ENCODE results near the gene FTO. TPM values are rescaled to one million over a fixed set of nuclear protein-coding genes. Genes with fewer than 3 reads are reported as not detected.

FTO gene
- polyA plus RNA-seq, 1 donor from 2014 or later, result 80.1 TPM

DNA sequence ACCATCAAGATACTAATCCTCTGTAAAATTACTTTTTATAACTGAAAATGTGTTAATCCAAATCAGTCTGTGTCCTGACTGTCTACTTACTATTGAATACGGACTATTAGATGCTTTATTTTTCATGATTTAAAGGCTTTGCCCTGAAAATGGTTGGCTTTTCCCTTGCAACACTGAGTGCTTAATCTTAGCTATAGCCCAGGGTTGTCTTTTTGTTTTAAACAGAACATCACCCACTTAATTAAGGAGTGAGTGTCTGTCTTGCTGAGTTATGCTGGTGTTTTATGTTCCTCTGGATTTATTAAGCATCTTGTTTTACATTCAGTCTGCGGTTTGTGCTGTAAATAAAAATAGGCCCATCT is 11.0 kb downstream of the FTO start:
- Histone ChIP-seq H3K27ac (ENCODE audit: low read length) (peak overlapping the region; percentile 74), H3K36me3 (ENCODE audit: insufficient read depth, low read length) (no peaks in the 10 kb centered on the region), H2AFZ (ENCODE audit: low read depth, low read length) (no peak overlapping the region), H3K9ac (ENCODE audit: low read length) (peak overlapping the region; percentile 42), H3K4me3 (ENCODE audit: low read length) (peak overlapping the region; percentile 58), H3K9me3 (ENCODE audit: low read length) (no peaks in the 10 kb centered on the region), H3F3A (ENCODE audit: insufficient read depth, low read length, poor library complexity, severe bottlenecking) (peaks cover 15% of the 10 kb centered on the region), H3K4me2 (ENCODE audit: low read length) (peak overlapping the region; percentile 82), H4K20me1 (ENCODE audit: insufficient read depth) (no peaks in the 10 kb centered on the region), H3K79me2 (replicated peaks; ENCODE audit: insufficient read depth, low read length) (peaks cover 14% of the 10 kb centered on the region), H3K27me3 (ENCODE audit: insufficient read depth, low read depth, low read length) (no peaks in the 10 kb centered on the region), H3K9me2 (ENCODE audit: insufficient read depth, low read length) (no peaks in the 10 kb centered on the region)
- TF ChIP-seq POLR2AphosphoS5 (IDR thresholded peaks at IDR 0.05) (no peak), SMC3 (conservative IDR thresholded peaks at IDR 0.05; ENCODE audit: poor library complexity) (no peak), EP300 (conservative IDR thresholded peaks at IDR 0.05; ENCODE audit: poor library complexity, severe bottlenecking) (no peak), RAD21 (conservative IDR thresholded peaks at IDR 0.05) (no peak), TAF1 (IDR thresholded peaks at IDR 0.05; ENCODE audit: low read depth) (no peak), EZH2 (IDR thresholded peaks at IDR 0.05; ENCODE audit: borderline replicate concordance, insufficient read depth, low read length, poor library complexity, severe bottlenecking) (no peak), MXI1 (conservative IDR thresholded peaks at IDR 0.05; ENCODE audit: poor library complexity, severe bottlenecking) (no peak)
- TF ChIP-seq, protein P1, sequence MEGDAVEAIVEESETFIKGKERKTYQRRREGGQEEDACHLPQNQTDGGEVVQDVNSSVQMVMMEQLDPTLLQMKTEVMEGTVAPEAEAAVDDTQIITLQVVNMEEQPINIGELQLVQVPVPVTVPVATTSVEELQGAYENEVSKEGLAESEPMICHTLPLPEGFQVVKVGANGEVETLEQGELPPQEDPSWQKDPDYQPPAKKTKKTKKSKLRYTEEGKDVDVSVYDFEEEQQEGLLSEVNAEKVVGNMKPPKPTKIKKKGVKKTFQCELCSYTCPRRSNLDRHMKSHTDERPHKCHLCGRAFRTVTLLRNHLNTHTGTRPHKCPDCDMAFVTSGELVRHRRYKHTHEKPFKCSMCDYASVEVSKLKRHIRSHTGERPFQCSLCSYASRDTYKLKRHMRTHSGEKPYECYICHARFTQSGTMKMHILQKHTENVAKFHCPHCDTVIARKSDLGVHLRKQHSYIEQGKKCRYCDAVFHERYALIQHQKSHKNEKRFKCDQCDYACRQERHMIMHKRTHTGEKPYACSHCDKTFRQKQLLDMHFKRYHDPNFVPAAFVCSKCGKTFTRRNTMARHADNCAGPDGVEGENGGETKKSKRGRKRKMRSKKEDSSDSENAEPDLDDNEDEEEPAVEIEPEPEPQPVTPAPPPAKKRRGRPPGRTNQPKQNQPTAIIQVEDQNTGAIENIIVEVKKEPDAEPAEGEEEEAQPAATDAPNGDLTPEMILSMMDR (IDR thresholded peaks at IDR 0.05; ENCODE audit: poor library complexity, severe bottlenecking), result no peak
- TF ChIP-seq, protein P2, sequence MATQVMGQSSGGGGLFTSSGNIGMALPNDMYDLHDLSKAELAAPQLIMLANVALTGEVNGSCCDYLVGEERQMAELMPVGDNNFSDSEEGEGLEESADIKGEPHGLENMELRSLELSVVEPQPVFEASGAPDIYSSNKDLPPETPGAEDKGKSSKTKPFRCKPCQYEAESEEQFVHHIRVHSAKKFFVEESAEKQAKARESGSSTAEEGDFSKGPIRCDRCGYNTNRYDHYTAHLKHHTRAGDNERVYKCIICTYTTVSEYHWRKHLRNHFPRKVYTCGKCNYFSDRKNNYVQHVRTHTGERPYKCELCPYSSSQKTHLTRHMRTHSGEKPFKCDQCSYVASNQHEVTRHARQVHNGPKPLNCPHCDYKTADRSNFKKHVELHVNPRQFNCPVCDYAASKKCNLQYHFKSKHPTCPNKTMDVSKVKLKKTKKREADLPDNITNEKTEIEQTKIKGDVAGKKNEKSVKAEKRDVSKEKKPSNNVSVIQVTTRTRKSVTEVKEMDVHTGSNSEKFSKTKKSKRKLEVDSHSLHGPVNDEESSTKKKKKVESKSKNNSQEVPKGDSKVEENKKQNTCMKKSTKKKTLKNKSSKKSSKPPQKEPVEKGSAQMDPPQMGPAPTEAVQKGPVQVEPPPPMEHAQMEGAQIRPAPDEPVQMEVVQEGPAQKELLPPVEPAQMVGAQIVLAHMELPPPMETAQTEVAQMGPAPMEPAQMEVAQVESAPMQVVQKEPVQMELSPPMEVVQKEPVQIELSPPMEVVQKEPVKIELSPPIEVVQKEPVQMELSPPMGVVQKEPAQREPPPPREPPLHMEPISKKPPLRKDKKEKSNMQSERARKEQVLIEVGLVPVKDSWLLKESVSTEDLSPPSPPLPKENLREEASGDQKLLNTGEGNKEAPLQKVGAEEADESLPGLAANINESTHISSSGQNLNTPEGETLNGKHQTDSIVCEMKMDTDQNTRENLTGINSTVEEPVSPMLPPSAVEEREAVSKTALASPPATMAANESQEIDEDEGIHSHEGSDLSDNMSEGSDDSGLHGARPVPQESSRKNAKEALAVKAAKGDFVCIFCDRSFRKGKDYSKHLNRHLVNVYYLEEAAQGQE (IDR thresholded peaks at IDR 0.05; ENCODE audit: borderline replicate concordance), result no peak

DNA sequence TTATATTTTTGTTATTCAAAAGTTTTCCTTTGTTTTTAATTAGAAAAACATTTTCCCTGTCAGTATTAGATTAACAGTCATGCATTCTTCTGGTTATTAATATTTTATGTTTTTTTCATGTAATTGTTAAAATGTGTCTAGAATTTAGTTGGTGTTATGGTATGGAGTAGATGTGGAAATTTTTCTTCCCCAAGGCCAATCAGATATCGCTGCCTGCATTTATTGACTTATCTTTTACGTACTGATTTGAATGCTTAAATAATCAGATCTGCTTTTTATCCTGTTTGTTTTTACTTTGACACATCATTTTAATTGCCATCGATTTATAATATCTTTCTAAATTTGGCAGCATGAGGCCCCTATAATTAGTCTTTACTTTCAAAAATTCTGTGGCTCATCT is 13.6 kb downstream of the FTO start:
- Histone ChIP-seq H3K36me3 (ENCODE audit: insufficient read depth, low read length) (no peaks in the 10 kb centered on the region), H3K9me3 (ENCODE audit: low read length) (no peaks in the 10 kb centered on the region), H3K79me2 (replicated peaks; ENCODE audit: insufficient read depth, low read length) (peaks cover 17% of the 10 kb centered on the region), H3K27me3 (ENCODE audit: insufficient read depth, low read depth, low read length) (no peaks in the 10 kb centered on the region), H3K9me2 (ENCODE audit: insufficient read depth, low read length) (no peaks in the 10 kb centered on the region), H3F3A (ENCODE audit: insufficient read depth, low read length, poor library complexity, severe bottlenecking) (peaks cover 15% of the 10 kb centered on the region), H3K27ac (ENCODE audit: low read length) (no peak overlapping the region), H2AFZ (ENCODE audit: low read depth, low read length) (no peak overlapping the region), H3K4me2 (ENCODE audit: low read length) (no peak overlapping the region), H3K4me3 (ENCODE audit: low read length) (no peak overlapping the region), H3K9ac (ENCODE audit: low read length) (no peak overlapping the region), H4K20me1 (ENCODE audit: insufficient read depth) (no peaks in the 10 kb centered on the region)
- TF ChIP-seq EZH2 (IDR thresholded peaks at IDR 0.05; ENCODE audit: borderline replicate concordance, insufficient read depth, low read length, poor library complexity, severe bottlenecking) (no peak), SMC3 (conservative IDR thresholded peaks at IDR 0.05; ENCODE audit: poor library complexity) (no peak), TAF1 (IDR thresholded peaks at IDR 0.05; ENCODE audit: low read depth) (no peak), POLR2AphosphoS5 (IDR thresholded peaks at IDR 0.05) (no peak), RAD21 (conservative IDR thresholded peaks at IDR 0.05) (no peak), MXI1 (conservative IDR thresholded peaks at IDR 0.05; ENCODE audit: poor library complexity, severe bottlenecking) (no peak), EP300 (conservative IDR thresholded peaks at IDR 0.05; ENCODE audit: poor library complexity, severe bottlenecking) (no peak)
- TF ChIP-seq, protein P2 (IDR thresholded peaks at IDR 0.05; ENCODE audit: borderline replicate concordance), result no peak
- TF ChIP-seq, protein P1 (IDR thresholded peaks at IDR 0.05; ENCODE audit: poor library complexity, severe bottlenecking), result no peak

Data from neural cell (in vitro differentiated cells).